K562 (cell line): Measurements from ENCODE around the gene OVOL1.
"Not testable (repeated sequence)": the region's sequence is repeated elsewhere in the genome, so short reads cannot be mapped to it uniquely, and the experiment has no call there.

Experiments
- CHD2 ChIP-seq: IDR thresholded peaks from 2 replicates; pipeline ENCODE4 v1.6.1; 2011; ENCODE audit warnings: low read depth, low read length
- CTCF ChIP-seq, 3 experiments: IDR thresholded peaks in 2 of 3; conservative IDR thresholded peaks in 1 of 3; 2 replicates each; pipeline ENCODE4 v1.5.1; 2011 to 2012; ENCODE audit warnings: low read length in 3 of 3, mild to moderate bottlenecking in 3 of 3, control low read depth in 2 of 3, improper control_type of control experiment in 1 of 3, inconsistent platforms in 1 of 3, low read depth in 1 of 3, mixed read lengths in 1 of 3, moderate library complexity in 1 of 3; ENCODE audit not compliant: insufficient read depth in 2 of 3
- EP300 ChIP-seq: IDR thresholded peaks from 2 replicates; pipeline ENCODE4 v1.6.1; 2012; ENCODE audit warnings: low read length, improper control_type of control experiment
- PHF21A ChIP-seq: fragments of 450-650 bp; IDR thresholded peaks from 2 replicates; pipeline ENCODE4 v1.6.1; 2017; ENCODE audit warnings: low read depth, borderline replicate concordance
- POLR2A ChIP-seq: fragments of 450-650 bp; conservative IDR thresholded peaks from 2 replicates; pipeline ENCODE4 v1.6.1; 2016
- POLR2AphosphoS5 ChIP-seq: IDR thresholded peaks from 2 replicates; pipeline ENCODE4 v1.6.1; 2011; ENCODE audit warnings: mild to moderate bottlenecking, low read depth, low read length, moderate library complexity; ENCODE audit not compliant: control insufficient read depth, insufficient read depth
- SMAD3 ChIP-seq: fragments of 450-650 bp; formaldehyde crosslinking; conservative IDR thresholded peaks from 2 replicates; pipeline ENCODE4 v1.4.0; 2020; ENCODE audit warnings: mild to moderate bottlenecking
- XRCC5 ChIP-seq: fragments of 200-400 bp; formaldehyde crosslinking; IDR thresholded peaks from 2 replicates; pipeline ENCODE4 v1.6.1; 2017; ENCODE audit warnings: low read depth, mild to moderate bottlenecking, low read length
- ZNF121 ChIP-seq: sonication (generic); formaldehyde crosslinking; conservative IDR thresholded peaks from 2 replicates; pipeline ENCODE4 v1.8.0; 2022; ENCODE audit warnings: missing genetic modification reagents
- ZNF143 ChIP-seq: sonication (generic); formaldehyde crosslinking; IDR thresholded peaks from 2 replicates; pipeline ENCODE4 v1.9.0; 2022; ENCODE audit warnings: mild to moderate bottlenecking, missing genetic modification reagents

- not testable (repeated sequence) for TF ChIP-seq ZNF143; ZNF121; POLR2AphosphoS5; PHF21A; CHD2; CTCF (IDR thresholded peaks at IDR 0.05 in 2 of 3, conservative IDR thresholded peaks at IDR 0.05 in 1 of 3; ENCODE audit: insufficient read depth in 2 of 3, low read depth in 1 of 3, low read length in 3 of 3); POLR2A; SMAD3; EP300; XRCC5
Observed at GRCh38 chr11:65832231-65832630, 45.4 kb downstream of the OVOL1 start.
